GM21786 (cell line): ENCODE results near the gene STX1B.
"Not testable (repeated sequence)": the region's sequence is repeated elsewhere in the genome, so short reads cannot be mapped to it uniquely, and the experiment has no call there.

ENCODE experiments used
- ATAC-seq: cut with Tn5 transposase; IDR thresholded peaks from one replicate; pipeline ENCODE4 v1.9.1; 2021; ENCODE audit not compliant: unreplicated experiment

STX1B gene

GRCh38 chr16:30953511-30954124 is 56.8 kb downstream of the STX1B start:
- ATAC-seq = no peak

DNA sequence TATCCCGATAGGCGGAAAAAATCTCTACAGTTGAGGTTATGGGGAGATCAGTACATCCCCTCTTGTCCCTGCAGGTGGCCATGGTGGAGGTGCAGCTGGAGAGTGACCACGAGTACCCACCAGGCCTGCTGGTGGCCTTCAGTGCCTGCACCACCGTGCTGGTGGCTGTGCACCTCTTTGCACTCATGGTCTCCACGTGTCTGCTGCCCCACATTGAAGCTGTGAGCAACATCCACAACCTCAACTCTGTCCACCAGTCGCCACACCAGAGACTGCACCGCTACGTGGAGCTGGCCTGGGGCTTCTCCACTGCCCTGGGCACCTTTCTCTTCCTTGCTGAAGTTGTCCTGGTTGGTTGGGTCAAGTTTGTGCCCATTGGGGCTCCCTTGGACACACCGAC is 57.3 kb downstream of the STX1B start:
- no peak for ATAC-seq

DNA sequence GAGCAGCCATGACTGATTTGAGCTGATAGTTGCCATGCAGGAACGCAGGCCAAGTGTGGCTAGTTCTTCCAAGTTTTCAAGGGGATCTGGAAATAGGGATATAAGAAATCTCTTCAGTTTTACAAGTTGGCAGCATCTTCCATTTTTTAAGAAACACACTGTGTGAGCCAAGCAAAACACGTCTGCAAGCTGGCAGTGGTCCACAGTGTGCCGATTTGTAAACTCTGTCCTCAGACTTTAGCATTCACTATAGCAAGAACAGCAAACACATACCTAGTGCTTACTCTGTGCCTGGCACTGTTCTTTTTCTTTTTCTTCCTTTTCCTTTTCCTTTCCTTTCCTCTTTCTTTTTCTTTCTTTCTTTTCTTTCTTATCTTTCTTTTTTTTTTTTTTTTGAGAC is 58.7 kb downstream of the STX1B start:
- ATAC-seq = no peak

- no peak for ATAC-seq
Measured at GRCh38 chr16:30951193-30951592, 59.2 kb downstream of the STX1B start.

GRCh38 chr16:30950516-30951065 is 59.8 kb downstream of the STX1B start:
- no peak for ATAC-seq

GRCh38 chr16:30949650-30950515 is 60.6 kb downstream of the STX1B start:
- ATAC-seq = peak; percentile 57

- peak; percentile 60 for ATAC-seq
Measured at GRCh38 chr16:30948667-30949649, 61.5 kb downstream of the STX1B start, which contains the start of gene ORAI3. TSS of gene ORAI3 (plus strand) at chr16:30949068. CDS start at chr16:30949290, 222 bp downstream.

DNA sequence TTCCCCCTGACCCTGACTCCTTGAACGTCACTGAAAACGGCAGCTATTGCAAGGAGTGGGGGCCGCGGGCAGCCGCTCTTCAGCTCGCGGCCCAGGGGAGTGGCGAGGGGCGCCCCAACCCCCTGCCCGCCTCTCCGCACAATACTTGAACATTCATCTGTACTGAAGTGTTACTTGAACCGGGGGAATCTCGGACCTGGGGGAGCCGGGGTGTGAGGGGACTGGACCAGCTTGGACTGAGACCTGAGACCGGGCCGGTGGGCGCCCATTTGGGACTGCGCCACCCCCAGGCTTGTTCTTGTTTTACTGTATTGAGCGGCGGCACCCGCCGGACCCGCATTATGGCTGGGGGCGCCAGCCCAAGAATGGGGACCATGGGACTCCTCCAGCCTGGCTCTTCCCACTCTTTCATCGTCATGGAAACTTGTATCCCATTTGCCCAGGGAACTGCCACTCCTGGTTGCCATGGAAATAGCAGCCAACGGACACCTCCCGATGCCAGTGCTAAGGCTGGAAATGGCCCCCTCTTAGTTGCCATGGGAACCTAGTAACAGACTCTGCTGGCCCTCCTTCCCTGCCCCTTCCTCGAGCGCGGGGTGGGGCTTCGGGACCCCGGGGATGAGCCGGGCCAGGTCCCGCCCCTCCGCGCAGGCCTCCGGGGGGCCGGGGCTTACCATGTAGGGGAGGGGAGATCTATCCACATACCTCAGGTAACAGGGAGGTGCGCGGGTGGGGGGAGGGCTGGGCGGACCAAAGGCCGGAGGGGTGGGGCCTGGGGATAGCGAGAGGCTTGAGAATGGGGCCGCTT is 62.4 kb downstream of the STX1B start:
- ATAC-seq = no peak

DNA sequence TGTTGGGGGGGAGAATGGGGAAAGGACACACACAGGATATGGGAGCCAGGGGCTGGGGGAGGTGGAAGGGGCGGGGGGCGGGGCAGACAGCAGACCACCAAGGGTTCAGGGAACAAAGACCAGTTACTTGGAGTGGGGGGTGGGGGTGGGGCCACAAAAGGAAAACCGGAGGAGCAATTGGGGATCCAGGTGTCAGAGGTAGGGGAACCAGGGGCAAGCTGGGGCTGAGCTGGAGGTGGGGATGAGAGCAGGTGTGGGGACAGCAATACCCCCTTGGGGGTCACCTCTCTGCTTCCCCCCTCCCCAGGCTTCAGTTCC is 62.9 kb downstream of the STX1B start:
- no peak for ATAC-seq

- no peak for ATAC-seq
Measured at GRCh38 chr16:30946671-30947540, 63.5 kb downstream of the STX1B start.

GRCh38 chr16:30944352-30944751 is 66.1 kb downstream of the STX1B start:
- no peak for ATAC-seq

GRCh38 chr16:30942426-30942806 is 68.0 kb downstream of the STX1B start:
- no peak for ATAC-seq

DNA sequence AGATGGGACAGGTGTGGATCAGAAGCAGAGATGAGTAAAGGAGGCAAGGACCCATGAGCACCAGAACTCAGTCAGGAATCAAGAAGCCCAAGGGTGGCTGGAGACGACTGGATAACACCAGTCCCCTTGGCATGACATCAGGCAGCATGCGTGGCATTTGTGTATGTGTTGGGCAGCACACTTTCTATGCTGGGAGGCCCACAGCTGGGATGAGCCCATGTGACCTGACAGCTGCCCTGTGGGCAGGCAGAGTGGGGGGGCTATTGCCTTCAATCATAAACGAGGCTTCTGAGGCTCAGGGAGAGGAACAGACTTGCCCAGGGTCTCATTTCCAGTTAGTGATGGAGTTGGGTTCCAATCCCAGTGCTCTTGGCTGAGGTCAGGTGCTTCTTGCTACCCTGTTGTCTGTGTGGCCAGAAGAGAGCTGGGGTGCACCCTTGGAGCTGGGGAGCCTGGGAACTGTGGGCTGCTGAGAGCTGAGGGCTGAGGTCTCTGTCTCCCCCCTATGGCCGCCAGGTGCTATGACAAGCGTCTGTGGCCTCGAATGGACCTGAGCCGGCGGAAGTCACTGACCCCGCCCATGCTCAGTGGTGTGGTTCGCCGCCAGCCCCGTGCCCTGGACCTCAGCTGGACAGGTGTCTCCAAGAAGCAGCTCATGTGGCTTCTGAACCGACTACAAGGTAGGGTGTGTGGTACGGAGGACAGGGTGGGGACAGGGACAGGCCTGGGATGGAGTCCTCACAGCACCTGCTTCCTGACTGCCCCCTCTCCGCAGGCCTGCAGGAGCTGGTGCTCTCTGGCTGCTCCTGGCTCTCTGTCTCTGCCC is 68.6 kb downstream of the STX1B start:
- ATAC-seq = peak; percentile 85

- not testable (repeated sequence) for ATAC-seq
Measured at GRCh38 chr16:30939571-30939970, 70.9 kb downstream of the STX1B start.
